ENCODE data around the gene PREX1. TPM values are rescaled to one million over a fixed set of nuclear protein-coding genes. Genes with fewer than 3 reads are reported as not detected.
A peak's percentile ranks its signal among the peaks of the same experiment; 100 is the strongest.

The PREX1 gene
- total RNA-seq, 2 experiments from 2014 or later = 142 to 147 TPM

DNA sequence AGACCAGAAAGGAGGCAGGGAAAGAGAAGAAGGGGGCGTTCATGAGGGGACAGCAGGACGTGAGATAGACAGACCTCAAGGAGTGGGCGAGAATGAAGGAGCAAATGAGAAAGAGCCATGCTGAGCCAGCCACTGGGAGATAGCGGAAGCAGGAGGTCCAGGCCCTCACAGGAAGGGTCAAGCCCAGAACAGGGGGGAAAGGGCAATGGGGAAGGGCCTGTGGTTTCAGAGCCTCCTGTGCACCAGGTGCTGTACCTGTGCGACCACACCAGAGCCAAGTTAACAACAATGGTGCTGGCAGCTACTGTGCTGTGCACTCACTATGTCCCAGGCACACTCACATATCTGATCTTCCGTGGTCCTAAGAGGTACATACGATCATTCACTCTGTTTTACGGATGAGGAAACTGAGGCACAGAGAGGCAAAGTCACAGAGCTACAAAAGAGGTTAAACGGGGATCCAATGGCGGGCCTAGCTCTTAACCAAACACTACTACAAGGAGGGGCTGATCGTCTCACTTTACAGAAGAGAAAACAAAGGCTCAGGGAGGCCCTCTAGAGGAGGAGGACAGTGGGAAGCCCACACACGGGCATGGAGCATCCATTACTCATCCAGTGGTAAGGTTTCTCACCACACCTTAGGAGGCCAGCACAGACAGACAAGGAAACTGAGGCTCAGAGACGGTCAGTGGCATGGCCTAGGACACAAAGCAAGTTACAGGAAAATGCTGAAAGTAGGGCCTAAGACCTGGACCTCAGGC lies 129.1 kb downstream of the PREX1 start:
- Mint-ChIP-seq H3K27ac (peak overlapping the region; percentile 71), H3K27me3 (no peaks in the 10 kb centered on the region), H3K36me3 (peaks cover 47% of the 10 kb centered on the region), H3K4me1 (peaks cover 30% of the 10 kb centered on the region), H3K4me3 (no peak overlapping the region), H3K9me3 (no peaks in the 10 kb centered on the region)
- DNase-seq (no peak), ATAC-seq (ENCODE audit: low read depth) (no peak)
- POLR2A ChIA-PET = no interaction called here

DNA sequence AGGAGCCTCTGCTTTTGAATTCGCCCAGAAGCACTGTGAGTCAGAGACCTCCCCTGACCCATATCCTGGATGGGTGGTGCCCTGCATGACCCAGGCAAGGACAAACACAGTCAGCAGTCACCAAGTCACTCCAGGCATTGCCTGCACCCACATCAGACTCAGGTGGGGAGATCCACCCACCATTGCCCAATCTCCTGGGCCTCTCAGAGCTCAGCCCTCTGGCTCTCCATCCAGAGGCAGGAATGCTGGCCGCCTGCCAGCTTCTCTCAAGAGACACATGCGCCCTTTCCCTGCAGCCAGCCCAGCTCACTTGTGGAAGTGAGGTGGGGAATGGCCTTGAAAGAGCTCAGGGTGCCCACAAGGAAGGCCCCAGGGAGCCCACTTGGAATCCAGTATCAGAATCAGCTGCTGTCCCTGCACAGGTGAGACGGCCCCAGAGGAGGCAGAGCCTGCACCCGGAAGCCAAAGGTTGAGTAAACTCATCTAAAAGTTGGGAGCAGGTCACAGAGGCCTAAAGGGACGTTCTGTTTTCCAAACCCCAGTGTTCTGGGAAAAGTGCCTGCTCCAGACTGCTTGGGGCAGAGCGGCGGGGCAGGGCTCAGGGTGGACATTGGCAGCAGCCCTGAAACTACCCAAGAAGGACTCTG lies 129.8 kb downstream of the PREX1 start:
- DNase-seq = no peak
- no peaks in the 10 kb centered on the region for H3K27me3 Mint-ChIP-seq
- POLR2A ChIA-PET = interaction anchor here (0.7 kb wide), 1 partner anchor 208 kb away, joined by 3 read pairs; no protein-coding TSS in a partner anchor
- no peaks in the 10 kb centered on the region for H3K9me3 Mint-ChIP-seq
- peak overlapping the region; percentile 71 for H3K27ac Mint-ChIP-seq
- H3K4me3 Mint-ChIP-seq = no peak overlapping the region
- ATAC-seq (ENCODE audit: low read depth) = peak; percentile 47
- H3K36me3 Mint-ChIP-seq = peaks cover 50% of the 10 kb centered on the region
- peaks cover 29% of the 10 kb centered on the region for H3K4me1 Mint-ChIP-seq

DNA sequence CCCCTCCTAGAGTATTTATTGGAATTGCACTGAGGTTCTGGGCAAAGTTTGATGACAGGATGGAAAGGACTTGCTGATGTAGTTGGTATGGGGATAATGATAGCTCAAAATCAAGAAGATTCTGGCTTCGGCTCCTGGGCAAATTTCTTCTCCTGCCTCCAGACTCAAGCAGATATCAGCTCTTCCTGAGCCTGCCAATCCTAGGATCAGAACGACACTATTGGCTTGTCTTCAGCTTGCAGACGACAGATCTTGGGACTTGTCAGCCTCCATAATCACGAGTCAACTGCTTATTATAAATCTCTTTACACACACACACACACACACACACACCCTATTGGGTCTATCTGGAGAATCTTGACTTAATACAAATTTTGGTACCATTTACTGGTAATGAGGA lies 131.1 kb downstream of the PREX1 start:
- H3K36me3 Mint-ChIP-seq = peaks cover 48% of the 10 kb centered on the region
- H3K4me3 Mint-ChIP-seq = no peak overlapping the region
- no peaks in the 10 kb centered on the region for H3K9me3 Mint-ChIP-seq
- no peak for ATAC-seq (ENCODE audit: low read depth)
- no peaks in the 10 kb centered on the region for H3K27me3 Mint-ChIP-seq
- H3K27ac Mint-ChIP-seq = peak overlapping the region; percentile 1
- H3K4me1 Mint-ChIP-seq = peaks cover 29% of the 10 kb centered on the region
- POLR2A ChIA-PET = no interaction called here
- no peak for DNase-seq

DNA sequence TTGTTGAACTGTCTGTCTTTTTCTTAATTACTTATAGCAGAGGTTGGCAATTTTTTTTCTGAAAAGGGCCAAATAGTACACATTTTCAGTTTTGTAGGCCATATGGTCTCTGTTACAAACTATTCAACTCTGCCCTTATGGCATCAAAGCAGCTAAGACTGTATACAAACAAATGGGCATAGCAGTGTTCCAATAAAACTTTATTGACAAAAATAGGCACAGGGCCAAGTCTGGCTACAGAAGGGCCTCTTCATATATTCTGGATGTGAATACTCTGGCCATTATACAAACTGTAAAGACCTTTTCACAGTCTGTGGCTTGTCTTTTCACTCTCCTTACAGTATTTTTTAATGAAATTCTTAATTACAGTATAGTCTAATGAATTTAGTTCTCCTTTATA lies 132.1 kb downstream of the PREX1 start:
- H3K9me3 Mint-ChIP-seq = no peaks in the 10 kb centered on the region
- no peak for ATAC-seq (ENCODE audit: low read depth)
- DNase-seq = no peak
- no peak overlapping the region for H3K4me3 Mint-ChIP-seq
- no peak overlapping the region for H3K27ac Mint-ChIP-seq
- H3K4me1 Mint-ChIP-seq = peaks cover 33% of the 10 kb centered on the region
- POLR2A ChIA-PET = no interaction called here
- H3K36me3 Mint-ChIP-seq = peaks cover 51% of the 10 kb centered on the region
- H3K27me3 Mint-ChIP-seq = no peaks in the 10 kb centered on the region

DNA sequence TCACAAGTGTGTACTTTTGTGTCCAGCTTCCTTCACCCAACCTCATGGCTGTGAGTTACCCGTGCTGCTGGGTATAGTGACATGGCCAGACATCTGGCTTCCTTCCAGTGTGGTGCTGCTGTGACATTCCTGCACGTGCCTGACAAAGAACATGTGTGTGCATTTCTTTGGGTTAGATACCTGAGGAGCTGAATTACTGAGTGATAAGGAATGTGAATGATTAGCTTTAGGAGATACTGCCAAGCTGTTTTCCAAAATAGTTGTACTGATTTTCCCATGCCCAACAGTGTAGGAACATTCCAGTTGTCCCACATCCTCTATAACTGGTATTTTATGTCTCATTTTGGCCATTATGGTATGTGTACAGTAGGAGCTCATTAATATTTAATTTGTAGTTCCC lies 132.5 kb downstream of the PREX1 start:
- Mint-ChIP-seq H3K36me3 (peaks cover 50% of the 10 kb centered on the region), H3K27ac (no peak overlapping the region), H3K4me1 (peaks cover 33% of the 10 kb centered on the region), H3K4me3 (no peak overlapping the region), H3K9me3 (no peaks in the 10 kb centered on the region), H3K27me3 (no peaks in the 10 kb centered on the region)
- no peak for ATAC-seq (ENCODE audit: low read depth)
- POLR2A ChIA-PET = no interaction called here
- no peak for DNase-seq

DNA sequence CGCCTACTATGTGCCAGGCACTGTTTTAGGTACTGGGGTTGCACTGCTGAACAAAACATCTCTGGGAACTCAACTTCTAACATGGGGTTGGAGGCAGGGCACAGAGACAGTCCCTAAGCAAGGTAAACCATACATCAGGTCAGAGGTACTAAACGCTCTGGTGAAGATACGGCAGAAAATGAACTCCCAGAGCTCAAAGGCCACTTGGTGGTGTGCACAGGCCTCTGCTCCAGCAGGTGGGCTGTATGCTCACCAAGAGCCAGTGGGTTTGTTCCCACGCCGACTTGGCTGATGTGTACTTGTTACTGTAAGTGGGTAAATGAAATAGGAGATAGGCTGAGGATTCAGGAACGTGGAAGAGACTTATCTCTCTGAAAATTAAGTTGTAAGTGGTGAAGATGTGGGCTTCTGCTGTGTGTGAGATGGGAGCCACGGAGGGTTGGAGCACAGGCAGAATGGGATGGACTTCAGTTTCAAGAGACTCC lies 133.4 kb downstream of the PREX1 start:
- H3K4me1 Mint-ChIP-seq = peaks cover 35% of the 10 kb centered on the region
- peaks cover 51% of the 10 kb centered on the region for H3K36me3 Mint-ChIP-seq
- ATAC-seq (ENCODE audit: low read depth) (no peak), DNase-seq (no peak)
- peak overlapping the region; percentile 55 for H3K27ac Mint-ChIP-seq
- POLR2A ChIA-PET = no interaction called here
- no peaks in the 10 kb centered on the region for H3K27me3 Mint-ChIP-seq
- no peaks in the 10 kb centered on the region for H3K9me3 Mint-ChIP-seq
- no peak overlapping the region for H3K4me3 Mint-ChIP-seq

DNA sequence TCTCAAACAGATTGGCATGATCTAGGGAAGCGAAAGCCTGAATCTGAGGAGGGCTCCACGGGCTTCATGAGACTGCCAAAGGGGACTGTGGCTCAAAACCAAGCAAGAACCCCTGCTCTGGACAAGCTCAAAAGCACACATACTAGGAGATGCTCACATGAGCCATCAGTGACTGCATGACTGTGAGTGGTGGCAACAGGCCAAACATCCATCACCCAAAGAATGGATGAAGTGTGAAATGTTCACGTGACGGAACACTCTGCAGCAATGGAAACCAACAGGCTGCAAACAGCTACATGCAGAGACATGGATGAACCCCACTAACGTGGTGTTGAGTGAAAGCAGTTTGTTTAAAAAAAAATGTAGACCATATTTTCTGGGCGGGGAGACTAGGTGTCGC lies 136.3 kb downstream of the PREX1 start:
- DNase-seq (no peak), ATAC-seq (ENCODE audit: low read depth) (no peak)
- Mint-ChIP-seq H3K9me3 (no peaks in the 10 kb centered on the region), H3K4me3 (no peak overlapping the region), H3K27ac (no peak overlapping the region), H3K4me1 (peaks cover 42% of the 10 kb centered on the region), H3K27me3 (no peaks in the 10 kb centered on the region), H3K36me3 (peaks cover 60% of the 10 kb centered on the region)
- POLR2A ChIA-PET = no interaction called here

DNA sequence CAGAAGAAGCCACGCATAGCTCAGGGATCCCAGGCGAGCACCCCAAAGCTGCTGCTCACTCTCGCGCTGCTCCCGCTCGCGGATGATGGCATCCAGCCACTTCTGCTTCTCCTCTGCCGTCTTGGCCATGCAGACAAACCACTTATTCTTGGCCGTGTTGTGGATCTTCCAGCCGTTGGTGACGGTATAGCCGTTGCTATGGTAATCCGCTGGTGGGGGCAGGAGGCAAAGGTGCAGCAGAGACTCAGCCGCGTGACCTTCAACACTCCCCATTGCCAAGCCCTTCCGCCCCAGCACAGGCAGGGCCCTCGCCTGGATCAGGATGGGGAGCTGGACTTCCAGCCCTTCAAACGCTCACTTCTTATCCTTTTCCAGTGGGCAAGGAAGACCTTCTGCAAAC lies 136.9 kb downstream of the PREX1 start:
- ATAC-seq (ENCODE audit: low read depth) (no peak), DNase-seq (no peak)
- Mint-ChIP-seq H3K4me3 (peak overlapping the region; percentile 35), H3K36me3 (peaks cover 54% of the 10 kb centered on the region), H3K9me3 (no peaks in the 10 kb centered on the region), H3K27me3 (no peaks in the 10 kb centered on the region), H3K27ac (peak overlapping the region; percentile 56), H3K4me1 (peaks cover 41% of the 10 kb centered on the region)
- POLR2A ChIA-PET = no interaction called here

DNA sequence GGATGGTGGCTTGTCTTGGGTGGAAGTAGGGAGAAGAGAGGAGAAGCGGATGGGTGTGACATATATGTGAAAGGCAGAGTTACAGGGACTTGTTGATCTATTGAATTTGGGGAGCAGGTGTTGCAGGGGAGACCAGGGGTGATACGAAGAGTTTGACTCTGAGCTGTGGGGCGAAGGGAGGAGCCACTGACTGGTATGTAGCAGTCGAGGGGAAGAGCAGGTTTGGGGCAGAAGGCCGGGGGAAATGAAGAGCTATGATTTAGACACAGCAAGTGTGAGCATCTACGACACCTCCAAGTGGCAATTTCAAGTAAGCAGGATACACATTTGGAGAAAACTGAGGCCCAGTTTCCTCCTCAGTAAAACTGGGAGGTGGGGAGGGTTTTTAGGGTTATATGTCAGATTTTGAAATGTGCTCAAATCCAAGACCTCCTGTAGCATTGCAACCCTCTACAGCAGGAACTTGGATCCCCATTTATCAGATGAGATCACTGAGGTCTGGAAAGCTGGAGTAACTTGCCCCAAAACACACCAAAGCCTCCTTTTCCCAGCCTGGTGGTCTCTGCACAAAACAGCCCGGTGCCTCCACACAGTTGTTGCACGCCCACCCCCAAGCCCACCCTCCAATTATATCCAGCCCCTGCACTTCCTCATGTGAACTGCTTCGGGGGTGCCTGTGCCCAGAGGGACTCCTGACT lies 137.8 kb downstream of the PREX1 start:
- POLR2A ChIA-PET = no interaction called here
- ATAC-seq (ENCODE audit: low read depth) = peak; percentile 37

DNA sequence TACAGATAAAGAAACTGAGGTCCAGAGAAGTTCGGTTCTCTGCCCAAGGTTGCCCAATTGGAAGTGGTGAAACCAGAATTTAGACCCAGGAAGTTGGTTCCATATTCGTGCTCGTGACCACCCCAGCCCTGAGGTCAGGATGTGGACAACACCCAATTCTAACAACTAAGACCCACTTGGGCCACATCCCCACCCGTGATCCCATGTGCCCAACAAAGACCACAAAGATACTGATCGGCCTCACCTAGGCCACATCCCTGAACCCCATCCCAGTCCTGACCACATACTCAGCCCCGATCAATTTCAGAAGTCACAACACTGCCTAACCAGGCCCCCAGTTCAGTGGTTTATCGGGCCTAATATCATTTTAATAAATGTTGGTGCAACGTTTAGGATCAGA lies 138.4 kb downstream of the PREX1 start:
- no peaks in the 10 kb centered on the region for H3K9me3 Mint-ChIP-seq
- no peaks in the 10 kb centered on the region for H3K27me3 Mint-ChIP-seq
- H3K36me3 Mint-ChIP-seq = peaks cover 60% of the 10 kb centered on the region
- peak overlapping the region; percentile 58 for H3K27ac Mint-ChIP-seq
- POLR2A ChIA-PET = no interaction called here
- H3K4me1 Mint-ChIP-seq = peaks cover 49% of the 10 kb centered on the region
- H3K4me3 Mint-ChIP-seq = peak overlapping the region; percentile 37
- no peak for DNase-seq
- ATAC-seq (ENCODE audit: low read depth) = no peak

More for the DNA sequence above, 137.8 kb downstream of the PREX1 start:
- no peak for DNase-seq
- Mint-ChIP-seq H3K27me3 (no peaks in the 10 kb centered on the region), H3K9me3 (no peaks in the 10 kb centered on the region), H3K27ac (peak overlapping the region; percentile 58), H3K4me1 (peaks cover 46% of the 10 kb centered on the region), H3K36me3 (peaks cover 57% of the 10 kb centered on the region), H3K4me3 (peak overlapping the region; percentile 37)

DNA sequence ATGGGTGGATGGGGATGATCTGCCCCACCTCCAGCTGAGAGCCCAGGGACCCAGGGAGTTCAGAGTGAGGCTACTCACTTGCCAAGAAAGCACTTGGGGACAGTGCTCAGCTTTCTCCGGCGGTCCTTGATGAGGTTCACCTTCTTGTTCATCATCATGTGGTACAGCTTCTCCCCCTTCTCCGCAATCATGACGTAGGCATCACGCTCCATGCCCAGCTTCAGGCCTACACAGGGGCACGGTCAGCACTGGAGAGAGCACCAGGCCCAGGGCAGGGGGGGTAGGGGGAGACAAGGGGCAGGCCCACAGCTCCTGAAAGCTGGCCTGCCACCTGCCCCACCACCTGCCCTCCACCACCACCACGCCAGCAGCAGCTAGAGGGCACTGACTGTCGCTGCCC lies 139.2 kb downstream of the PREX1 start:
- no peak for ATAC-seq (ENCODE audit: low read depth)
- no peak overlapping the region for H3K4me3 Mint-ChIP-seq
- H3K4me1 Mint-ChIP-seq = peaks cover 53% of the 10 kb centered on the region
- DNase-seq = no peak
- H3K27me3 Mint-ChIP-seq = no peaks in the 10 kb centered on the region
- peak overlapping the region; percentile 16 for H3K27ac Mint-ChIP-seq
- H3K9me3 Mint-ChIP-seq = no peaks in the 10 kb centered on the region
- POLR2A ChIA-PET = interaction anchor here (0.7 kb wide), 1 partner anchor 16 kb away, joined by 3 read pairs; no protein-coding TSS in a partner anchor
- H3K36me3 Mint-ChIP-seq = peaks cover 65% of the 10 kb centered on the region

DNA sequence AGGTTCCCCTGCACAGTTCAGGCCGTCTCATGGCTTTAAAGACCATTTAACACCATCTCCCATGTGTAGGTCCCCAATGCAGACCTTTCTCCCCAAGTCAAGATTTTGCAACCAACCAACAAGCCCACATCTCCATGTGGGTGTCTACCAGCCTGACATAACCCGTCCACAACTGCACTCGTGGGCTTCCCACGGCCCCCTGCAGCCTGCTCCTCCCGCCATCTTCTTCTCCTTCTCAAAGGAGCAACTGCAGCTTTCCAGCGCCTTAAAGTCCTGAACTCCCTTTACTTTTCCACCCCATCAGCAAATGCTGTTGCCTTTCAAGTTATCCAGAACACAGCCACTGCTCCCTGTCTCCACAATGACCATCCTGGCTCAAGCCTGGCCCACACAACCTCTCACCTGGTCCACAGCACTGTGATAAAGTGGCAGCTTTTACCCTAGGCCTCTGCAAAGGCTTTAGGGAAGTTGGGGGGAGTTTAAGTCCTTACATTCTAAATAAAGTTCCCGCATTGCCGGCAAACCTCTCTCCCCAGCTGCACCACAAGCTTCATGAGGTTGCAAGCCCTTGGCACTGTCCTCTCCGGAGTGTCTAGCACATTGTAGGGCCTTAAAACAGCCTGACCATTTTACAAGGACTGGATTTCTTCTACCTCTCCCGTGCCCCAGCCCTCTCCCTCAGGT lies 140.5 kb downstream of the PREX1 start:
- Mint-ChIP-seq H3K9me3 (no peaks in the 10 kb centered on the region), H3K27me3 (no peaks in the 10 kb centered on the region), H3K4me3 (no peak overlapping the region)

More for the DNA sequence above, 140.5 kb downstream of the PREX1 start:
- Mint-ChIP-seq H3K36me3 (peaks cover 63% of the 10 kb centered on the region), H3K4me1 (peaks cover 53% of the 10 kb centered on the region), H3K27ac (peak overlapping the region; percentile 75)
- no peak for ATAC-seq (ENCODE audit: low read depth)
- POLR2A ChIA-PET = no interaction called here
- no peak for DNase-seq
